H9 (cell line): ENCODE data around the gene CACNB4. TPM values are rescaled to one million over a fixed set of nuclear protein-coding genes. Genes with fewer than 3 reads are reported as not detected.

ENCODE experiments used
- DNase-seq: peaks from one replicate; pipeline ENCODE4 v3.0.0-alpha.2; 2017
- H2AFZ ChIP-seq: one replicate; pipeline ENCODE4 v1.6.1; 2013; ENCODE audit warnings: mild to moderate bottlenecking, low read length, control low read depth, moderate library complexity
- H2AK5ac ChIP-seq: 2 replicates; pipeline ENCODE4 v1.6.1; 2013; ENCODE audit warnings: low read length, control low read depth, mixed read lengths; ENCODE audit not compliant: insufficient read length
- H2BK120ac ChIP-seq: one replicate; pipeline ENCODE4 v1.6.1; 2013; ENCODE audit warnings: low read depth, mild to moderate bottlenecking, low read length, control low read depth, inconsistent platforms; ENCODE audit not compliant: poor library complexity, severe bottlenecking
- H2BK12ac ChIP-seq: 2 replicates; pipeline ENCODE4 v1.6.1; 2013; ENCODE audit warnings: low read length, control low read depth, mixed read lengths, low read depth; ENCODE audit not compliant: insufficient read length
- H2BK15ac ChIP-seq: 2 replicates; pipeline ENCODE4 v1.6.1; 2013; ENCODE audit warnings: low read depth, low read length, control low read depth
- H2BK20ac ChIP-seq: one replicate; pipeline ENCODE4 v1.6.1; 2013; ENCODE audit warnings: low read depth, mild to moderate bottlenecking, low read length, control low read depth, inconsistent platforms; ENCODE audit not compliant: poor library complexity, severe bottlenecking
- H2BK5ac ChIP-seq: 2 replicates; pipeline ENCODE4 v1.6.1; 2013; ENCODE audit warnings: low read length, control low read depth, mixed read lengths; ENCODE audit not compliant: insufficient read length
- H3K14ac ChIP-seq: 2 replicates; pipeline ENCODE4 v1.6.1; 2013; ENCODE audit warnings: low read length, control low read depth; ENCODE audit not compliant: insufficient read depth
- H3K18ac ChIP-seq: 2 replicates; pipeline ENCODE4 v1.6.1; 2013; ENCODE audit warnings: low read depth, mild to moderate bottlenecking, mixed read lengths, low read length, control low read depth; ENCODE audit not compliant: insufficient read length
- H3K23ac ChIP-seq: 2 replicates; pipeline ENCODE4 v1.6.1; 2013; ENCODE audit warnings: low read length, control low read depth, mixed read lengths, low read depth; ENCODE audit not compliant: insufficient read length
- H3K23me2 ChIP-seq: 2 replicates; pipeline ENCODE4 v1.6.1; 2013; ENCODE audit warnings: low read depth, mild to moderate bottlenecking, mixed read lengths, low read length, control low read depth; ENCODE audit not compliant: insufficient read length, poor library complexity, severe bottlenecking
- H3K27ac ChIP-seq: 2 replicates; pipeline ENCODE4 v1.5.1; 2013; ENCODE audit warnings: low read length, control low read depth, mixed read lengths, low read depth; ENCODE audit not compliant: insufficient read length
- H3K27me3 ChIP-seq: 2 replicates; pipeline ENCODE4 v1.6.1; 2013; ENCODE audit warnings: low read length, control low read depth, inconsistent platforms; ENCODE audit not compliant: insufficient read depth
- H3K4ac ChIP-seq: 2 replicates; pipeline ENCODE4 v1.6.1; 2013; ENCODE audit warnings: low read depth, mild to moderate bottlenecking, control low read depth, inconsistent platforms, low read length, moderate library complexity
- H3K4me1 ChIP-seq: 2 replicates; pipeline ENCODE4 v1.6.1; 2013; ENCODE audit warnings: low read length, control low read depth, inconsistent platforms; ENCODE audit not compliant: insufficient read depth
- H3K4me2 ChIP-seq: 2 replicates; pipeline ENCODE4 v1.6.1; 2013; ENCODE audit warnings: low read length, control low read depth, mixed read lengths; ENCODE audit not compliant: insufficient read length, insufficient read depth
- H3K56ac ChIP-seq: 2 replicates; pipeline ENCODE4 v1.6.1; 2013; ENCODE audit warnings: low read depth, mild to moderate bottlenecking, mixed read lengths, low read length, control low read depth; ENCODE audit not compliant: insufficient read length
- H3K79me1 ChIP-seq: 2 replicates; pipeline ENCODE4 v1.6.1; 2013; ENCODE audit warnings: low read depth, mild to moderate bottlenecking, moderate library complexity, low read length, control low read depth, inconsistent platforms; ENCODE audit not compliant: insufficient read depth, poor library complexity, severe bottlenecking
- H3K79me2 ChIP-seq: 2 replicates; pipeline ENCODE4 v1.6.1; 2013; ENCODE audit warnings: low read length, control low read depth, inconsistent platforms; ENCODE audit not compliant: insufficient read depth
- H3K9ac ChIP-seq: 2 replicates; pipeline ENCODE4 v1.6.1; 2013; ENCODE audit warnings: low read length, control low read depth, mixed read lengths; ENCODE audit not compliant: insufficient read length; ENCODE audit errors: extremely low read depth
- H3K9me3 ChIP-seq: one replicate; pipeline ENCODE4 v1.6.1; 2013; ENCODE audit warnings: low read depth, low read length, inconsistent platforms; ENCODE audit not compliant: control insufficient read depth
- H3T11ph ChIP-seq: one replicate; pipeline ENCODE4 v1.6.1; 2013; ENCODE audit warnings: mild to moderate bottlenecking, low read length, control low read depth, inconsistent platforms
- H4K20me1 ChIP-seq: one replicate; pipeline ENCODE4 v1.6.1; 2013; ENCODE audit not compliant: control insufficient read depth, insufficient read length, insufficient read depth
- H4K5ac ChIP-seq: 2 replicates; pipeline ENCODE4 v1.6.1; 2013; ENCODE audit warnings: low read depth, mild to moderate bottlenecking, mixed read lengths, low read length, control low read depth; ENCODE audit not compliant: insufficient read length
- H4K8ac ChIP-seq: replicated peaks from 2 replicates; pipeline ENCODE4 v1.6.1; 2013; ENCODE audit warnings: low read length, control low read depth, mixed read lengths, low read depth; ENCODE audit not compliant: insufficient read length
- H4K91ac ChIP-seq: 2 replicates; pipeline ENCODE4 v1.6.1; 2013; ENCODE audit warnings: low read depth, mild to moderate bottlenecking, moderate library complexity, mixed read lengths, low read length, control low read depth; ENCODE audit not compliant: insufficient read length
- H3K27ac Mint-ChIP-seq, 3 experiments: 2 replicates in 2 of 3; 3 replicates in 1 of 3; pipeline ENCODE4 v1.8.0; 2020 to 2021; ENCODE audit warnings: mixed read lengths in 3 of 3, mild to moderate bottlenecking in 1 of 3, moderate library complexity in 1 of 3
- H3K27me3 Mint-ChIP-seq: 2 replicates; pipeline ENCODE4 v1.8.0; 2021; ENCODE audit warnings: low read depth, mild to moderate bottlenecking, moderate library complexity, mixed read lengths
- H3K36me3 Mint-ChIP-seq, 3 experiments: 2 replicates in 2 of 3; 3 replicates in 1 of 3; pipeline ENCODE4 v1.8.0; 2020 to 2021; ENCODE audit warnings: low read depth in 3 of 3, mixed read lengths in 3 of 3; ENCODE audit not compliant: insufficient read depth in 1 of 3
- H3K4me1 Mint-ChIP-seq, 2 experiments: 2 replicates each; pipeline ENCODE4 v1.8.0; 2020; ENCODE audit warnings: mixed read lengths in 2 of 2
- H3K4me3 Mint-ChIP-seq, 2 experiments: 2 replicates in 1 of 2; 3 replicates in 1 of 2; pipeline ENCODE4 v1.8.0; 2020 to 2021; ENCODE audit warnings: mild to moderate bottlenecking in 2 of 2, mixed read lengths in 2 of 2, moderate library complexity in 1 of 2
- H3K9me3 Mint-ChIP-seq, 2 experiments: 2 replicates in 1 of 2; 3 replicates in 1 of 2; pipeline ENCODE4 v1.8.0; 2020; ENCODE audit warnings: mild to moderate bottlenecking in 2 of 2, mixed read lengths in 2 of 2, moderate library complexity in 1 of 2
- WGBS: extraction: QIAGEN DNeasy Blood & Tissue Kit; methylation state at CpG from one replicate; pipeline ENCODE4 v1.1.7; 2013; ENCODE audit warnings: missing lambda C conversion rate, low lambda C conversion rate, mixed read lengths; ENCODE audit not compliant: insufficient read length; ENCODE audit errors: extremely low coverage; 5-methylcytosine and 5-hydroxymethylcytosine counted together
- total RNA-seq: library from RNA; stranded (reverse); gene quantifications from 2 replicates; pipeline ENCODE4 v1.2.1, GENCODE V29; 2021
- TF ChIP-seq, protein P1 (sequence below): fragments of 200-600 bp; sonication (generic); conservative IDR thresholded peaks from 3 replicates; pipeline ENCODE4 v1.8.0; 2021; ENCODE audit warnings: antibody characterized with exemption, mild to moderate bottlenecking

CACNB4 gene
- total RNA-seq, 1 experiment from 2014 or later: 1.4 TPM

DNA sequence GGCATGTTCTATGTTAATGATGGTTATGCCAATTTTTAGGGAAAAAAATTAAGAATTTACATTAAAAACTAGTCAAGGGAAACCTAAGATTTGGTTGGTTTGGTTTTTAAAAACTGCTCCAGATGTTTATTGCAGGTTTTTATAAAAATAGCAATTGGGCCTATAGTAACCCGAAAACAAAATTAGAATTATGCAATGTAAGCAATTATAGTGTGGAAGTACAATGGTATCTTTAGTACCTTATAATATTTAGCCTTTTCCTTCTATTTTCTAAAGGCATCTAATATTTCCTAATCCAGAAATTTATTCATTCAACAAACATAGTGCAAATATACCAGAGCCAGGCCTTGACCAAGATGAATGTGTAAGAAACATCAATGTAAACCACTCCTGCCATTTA is 27.3 kb downstream of the CACNB4 start:
- Histone ChIP-seq H4K5ac (no peak overlapping the region), H3K27ac (no peak overlapping the region), H3K4ac (no peak overlapping the region), H3T11ph (no peak overlapping the region), H2BK120ac (no peak overlapping the region), H4K20me1 (no peaks in the 10 kb centered on the region), H2BK12ac (no peak overlapping the region), H3K56ac (no peak overlapping the region), H3K27me3 (no peaks in the 10 kb centered on the region), H2AK5ac (no peak overlapping the region), H3K9ac (no peak overlapping the region), H3K4me2 (no peak overlapping the region), H2AFZ (no peak overlapping the region), H3K9me3 (no peaks in the 10 kb centered on the region), H4K8ac (no peak overlapping the region), H3K79me1 (no peaks in the 10 kb centered on the region), H2BK15ac (no peak overlapping the region), H2BK20ac (no peak overlapping the region), H3K4me1 (peaks cover 7% of the 10 kb centered on the region; the same call in 1 of the 2 replicates), H3K23me2 (no peaks in the 10 kb centered on the region), H3K18ac (no peak overlapping the region), H3K79me2 (0 out of 2 replicates have a peak, but pooled peaks cover 2% of the 10 kb centered on the region), H3K14ac (no peak overlapping the region), H3K23ac (no peak overlapping the region), H2BK5ac (no peak overlapping the region), H4K91ac (no peak overlapping the region)
- no peak for DNase-seq
- peaks cover 13 to 15% of the 10 kb centered on the region in 2 experiments for H3K4me1 Mint-ChIP-seq
- no peaks in the 10 kb centered on the region for H3K27me3 Mint-ChIP-seq
- H3K4me3 Mint-ChIP-seq: no peak overlapping the region
- no peak overlapping the region for H3K27ac Mint-ChIP-seq
- H3K9me3 Mint-ChIP-seq: no peaks in the 10 kb centered on the region; a peak in 1 of 5 replicates
- H3K36me3 Mint-ChIP-seq: no peaks in the 10 kb centered on the region
- TF ChIP-seq, protein P1, sequence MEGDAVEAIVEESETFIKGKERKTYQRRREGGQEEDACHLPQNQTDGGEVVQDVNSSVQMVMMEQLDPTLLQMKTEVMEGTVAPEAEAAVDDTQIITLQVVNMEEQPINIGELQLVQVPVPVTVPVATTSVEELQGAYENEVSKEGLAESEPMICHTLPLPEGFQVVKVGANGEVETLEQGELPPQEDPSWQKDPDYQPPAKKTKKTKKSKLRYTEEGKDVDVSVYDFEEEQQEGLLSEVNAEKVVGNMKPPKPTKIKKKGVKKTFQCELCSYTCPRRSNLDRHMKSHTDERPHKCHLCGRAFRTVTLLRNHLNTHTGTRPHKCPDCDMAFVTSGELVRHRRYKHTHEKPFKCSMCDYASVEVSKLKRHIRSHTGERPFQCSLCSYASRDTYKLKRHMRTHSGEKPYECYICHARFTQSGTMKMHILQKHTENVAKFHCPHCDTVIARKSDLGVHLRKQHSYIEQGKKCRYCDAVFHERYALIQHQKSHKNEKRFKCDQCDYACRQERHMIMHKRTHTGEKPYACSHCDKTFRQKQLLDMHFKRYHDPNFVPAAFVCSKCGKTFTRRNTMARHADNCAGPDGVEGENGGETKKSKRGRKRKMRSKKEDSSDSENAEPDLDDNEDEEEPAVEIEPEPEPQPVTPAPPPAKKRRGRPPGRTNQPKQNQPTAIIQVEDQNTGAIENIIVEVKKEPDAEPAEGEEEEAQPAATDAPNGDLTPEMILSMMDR: no peak
- WGBS: no CpG with 5 or more reads among the region's 1 CpG
